Testis (tissue), 3 donors: Measurements from ENCODE around the gene RCAN2. TPM values are rescaled to one million over a fixed set of nuclear protein-coding genes. Genes with fewer than 3 reads are reported as not detected.

Experiments
- DNase-seq: peaks from one replicate; pipeline ENCODE4 v3.0.0-alpha.2; 2019
- H3K27ac ChIP-seq, 2 donors: fragments of 200-600 bp; sonication (generic); one replicate each; pipeline ENCODE4 v1.5.1; 2019
- H3K27me3 ChIP-seq: fragments of 200-600 bp; sonication (generic); one replicate; pipeline ENCODE4 v1.5.1; 2019
- H3K36me3 ChIP-seq: fragments of 200-600 bp; sonication (generic); one replicate; pipeline ENCODE4 v1.5.1; 2017; ENCODE audit warnings: low read depth; ENCODE audit errors: missing control alignments
- H3K4me1 ChIP-seq: fragments of 200-600 bp; sonication (generic); one replicate; pipeline ENCODE4 v1.5.1; 2019
- H3K4me3 ChIP-seq, 2 donors: fragments of 200-600 bp; sonication (generic); one replicate each; pipeline ENCODE4 v1.5.1; 2017 to 2019
- H3K9me3 ChIP-seq: fragments of 200-600 bp; sonication (generic); one replicate; pipeline ENCODE4 v1.5.1; 2017
- CTCF ChIP-seq, 3 experiments: fragments of 450-650 bp in 2 of 3; fragments of 200-600 bp in 1 of 3; sonication (generic) in 1 of 3; IDR thresholded peaks; one replicate each; pipeline ENCODE4 v1.5.1; 2016 to 2019; ENCODE audit warnings: antibody characterized with exemption in 3 of 3, mild to moderate bottlenecking in 2 of 3, moderate library complexity in 1 of 3
- POLR2A ChIP-seq: fragments of 450-650 bp; IDR thresholded peaks from one replicate; pipeline ENCODE4 v1.6.1; 2017; ENCODE audit warnings: antibody characterized with exemption, mild to moderate bottlenecking, moderate library complexity
- WGBS, 2 donors: methylation state at CpG; one replicate each; pipeline ENCODE4 v1.1.5; 2018; 5-methylcytosine and 5-hydroxymethylcytosine counted together
- intact Hi-C: fragments of 100-400 bp; cut with DNase I; formaldehyde crosslinking; loops from one replicate; pipeline ENCODE4 v1.15.1; 2023; ENCODE audit warnings: low total_unique reads
- polyA plus RNA-seq: library from polyadenylated mRNA; stranded (reverse); fragments of 350-450 nt; fragmentation: Illumina TruSeq; extraction: RNeasy Lipid Tissue Mini Kit (QIAGEN cat#74804); gene quantifications from one replicate; pipeline ENCODE4 v1.2.3, GENCODE V29; 2014; ENCODE audit warnings: low read depth, low replicate concordance; ENCODE audit not compliant: insufficient read depth
- total RNA-seq, 2 donors: library from RNA; depleted of rRNA; stranded (reverse); fragments of >200 nt; gene quantifications; one replicate each; pipeline ENCODE4 v1.2.3, GENCODE V29; 2016

The RCAN2 gene
- total and polyA plus RNA-seq, 3 donors from 2014 or later: 6.3 to 17.4 (median 7.1) TPM

GRCh38 chr6:46453741-46454316, 37.4 kb downstream of the RCAN2 start:
- no peaks in the 10 kb centered on the region for H3K9me3 ChIP-seq
- WGBS, 2 donors: 63 to 64% methylated on average over 3 of the region's 3 CpGs
- no peak for DNase-seq
- no peak overlapping the region for H3K4me3 ChIP-seq
- no peaks in the 10 kb centered on the region for H3K36me3 ChIP-seq
- intact Hi-C loops: no loop called here
- no peaks in the 10 kb centered on the region for H3K27me3 ChIP-seq
- no peaks in the 10 kb centered on the region for H3K4me1 ChIP-seq
- no peak overlapping the region for H3K27ac ChIP-seq
- TF ChIP-seq CTCF (IDR thresholded peaks at IDR 0.05) (no peak), POLR2A (no peak)

- H3K36me3 ChIP-seq: no peaks in the 10 kb centered on the region
- no peaks in the 10 kb centered on the region for H3K9me3 ChIP-seq
- intact Hi-C loops: no loop called here
- 44 to 65% methylated on average over 4 of the region's 4 CpGs for WGBS, 2 donors
- no peak overlapping the region for H3K4me3 ChIP-seq
- TF ChIP-seq CTCF (IDR thresholded peaks at IDR 0.05) (no peak), POLR2A (no peak)
- no peak overlapping the region for H3K27ac ChIP-seq
- H3K4me1 ChIP-seq: no peaks in the 10 kb centered on the region
- no peak for DNase-seq
- no peaks in the 10 kb centered on the region for H3K27me3 ChIP-seq
Measured at GRCh38 chr6:46453216-46453615, 38.0 kb downstream of the RCAN2 start.

- H3K9me3 ChIP-seq: no peaks in the 10 kb centered on the region
- no peak overlapping the region for H3K4me3 ChIP-seq
- 97 to 99% methylated on average over 3 of the region's 3 CpGs for WGBS, 2 donors
- H3K36me3 ChIP-seq: no peaks in the 10 kb centered on the region
- no peak overlapping the region for H3K27ac ChIP-seq
- H3K4me1 ChIP-seq: no peaks in the 10 kb centered on the region
- H3K27me3 ChIP-seq: no peaks in the 10 kb centered on the region
- intact Hi-C loops: no loop called here
- TF ChIP-seq CTCF (IDR thresholded peaks at IDR 0.05) (no peak), POLR2A (no peak)
- no peak for DNase-seq
Measured at GRCh38 chr6:46452312-46452917, 38.8 kb downstream of the RCAN2 start.

- intact Hi-C loops: no loop called here
- Histone ChIP-seq H3K36me3 (no peaks in the 10 kb centered on the region), H3K9me3 (no peaks in the 10 kb centered on the region), H3K4me3 (no peak overlapping the region), H3K4me1 (no peaks in the 10 kb centered on the region), H3K27me3 (no peaks in the 10 kb centered on the region), H3K27ac (no peak overlapping the region)
- WGBS, 2 donors: 62 to 64% methylated on average over 4 of the region's 4 CpGs
- DNase-seq: no peak
- TF ChIP-seq POLR2A (no peak), CTCF (IDR thresholded peaks at IDR 0.05) (no peak)
Measured at GRCh38 chr6:46451343-46451742, 39.9 kb downstream of the RCAN2 start.
